Mucosa of descending colon (tissue), 3 donors: ENCODE measurements around the gene RICTOR. TPM values are rescaled to one million over a fixed set of nuclear protein-coding genes. Genes with fewer than 3 reads are reported as not detected.

Experiments used
- ATAC-seq: fragments of 200-7000 bp; cut with Tn5 transposase; one replicate; pipeline ENCODE4 v1.9.1; 2020; ENCODE audit warnings: mild to moderate bottlenecking, moderate library complexity
- DNase-seq, 3 donors: peaks; one replicate each; pipeline ENCODE4 v3.0.0-alpha.2; 2020
- H3K36me3 ChIP-seq: fragments of 200-600 bp; one replicate; pipeline ENCODE4 v1.8.0; 2021; ENCODE audit warnings: low read depth, mild to moderate bottlenecking
- H3K4me1 ChIP-seq: fragments of 200-600 bp; one replicate; pipeline ENCODE4 v1.8.0; 2021; ENCODE audit warnings: low read depth, mild to moderate bottlenecking
- H3K4me3 ChIP-seq: fragments of 200-600 bp; one replicate; pipeline ENCODE4 v1.8.0; 2021; ENCODE audit warnings: mild to moderate bottlenecking
- H3K9me3 ChIP-seq: fragments of 200-600 bp; one replicate; pipeline ENCODE4 v1.8.0; 2021; ENCODE audit warnings: mild to moderate bottlenecking
- intact Hi-C, 2 donors: fragments of 100-400 bp; cut with DNase I in 1 of 2; cut with micrococcal nuclease in 1 of 2; formaldehyde crosslinking; loops; one replicate each; pipeline versions ENCODE4 v1.11.0 to v1.11.1; 2022; cut with DNase I, micrococcal nuclease
- total RNA-seq, 3 donors: library from RNA; stranded (reverse); fragmentation: NEBNext Ultra II Directional in 2 of 3; extraction: Animal tissue kit (Norgen Biotek cat#: 25700) in 2 of 3; gene quantifications; one replicate each; pipeline versions ENCODE4 v1.2.1 to v1.2.4, GENCODE V29; 2021 to 2023
- TF ChIP-seq, protein P1 (sequence below): fragments of 200-600 bp; IDR thresholded peaks from one replicate; pipeline ENCODE4 v1.8.0; 2022; ENCODE audit warnings: antibody characterized with exemption, mild to moderate bottlenecking
- donor health status: DM: no; HTN: no; CAD: no; lungs with moderate emphysema.
- donor health status: DM: no; HTN: no; CAD: no.
- donor health status: DM: no; HTN: yes; CAD: no.

RICTOR gene
- total RNA-seq, 3 donors from 2014 or later, result 24.3 to 41.9 (median 36.5) TPM

DNA sequence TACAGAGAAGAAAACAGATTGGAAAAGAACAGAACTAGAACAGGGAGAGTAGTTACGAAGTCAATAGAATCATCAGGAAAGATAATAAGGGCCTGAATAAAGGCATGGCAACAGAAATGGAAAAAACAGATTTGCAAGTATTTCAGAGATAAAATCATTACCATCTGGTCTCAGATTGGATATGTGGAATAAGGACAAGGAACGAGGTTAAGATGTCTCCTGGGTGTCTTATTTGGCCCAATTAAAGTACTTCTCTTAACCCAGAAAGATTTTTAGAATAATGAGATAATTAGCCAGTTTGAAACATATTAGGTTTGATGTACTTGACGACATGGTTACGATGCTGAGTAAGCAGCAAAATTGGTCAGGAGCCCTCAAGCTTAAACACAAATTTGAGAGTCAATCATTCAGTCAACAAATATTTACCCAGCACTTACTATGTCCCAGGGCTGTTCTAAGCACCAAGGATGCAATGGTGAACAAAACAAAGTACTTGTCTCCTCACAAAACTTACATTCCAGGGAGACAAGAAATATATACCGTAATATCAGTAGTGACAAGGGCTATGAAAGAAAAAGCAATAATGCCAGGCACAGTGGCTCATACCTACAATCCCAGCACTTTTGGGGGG is 18.3 kb downstream of the RICTOR start:
- TF ChIP-seq, protein P1, sequence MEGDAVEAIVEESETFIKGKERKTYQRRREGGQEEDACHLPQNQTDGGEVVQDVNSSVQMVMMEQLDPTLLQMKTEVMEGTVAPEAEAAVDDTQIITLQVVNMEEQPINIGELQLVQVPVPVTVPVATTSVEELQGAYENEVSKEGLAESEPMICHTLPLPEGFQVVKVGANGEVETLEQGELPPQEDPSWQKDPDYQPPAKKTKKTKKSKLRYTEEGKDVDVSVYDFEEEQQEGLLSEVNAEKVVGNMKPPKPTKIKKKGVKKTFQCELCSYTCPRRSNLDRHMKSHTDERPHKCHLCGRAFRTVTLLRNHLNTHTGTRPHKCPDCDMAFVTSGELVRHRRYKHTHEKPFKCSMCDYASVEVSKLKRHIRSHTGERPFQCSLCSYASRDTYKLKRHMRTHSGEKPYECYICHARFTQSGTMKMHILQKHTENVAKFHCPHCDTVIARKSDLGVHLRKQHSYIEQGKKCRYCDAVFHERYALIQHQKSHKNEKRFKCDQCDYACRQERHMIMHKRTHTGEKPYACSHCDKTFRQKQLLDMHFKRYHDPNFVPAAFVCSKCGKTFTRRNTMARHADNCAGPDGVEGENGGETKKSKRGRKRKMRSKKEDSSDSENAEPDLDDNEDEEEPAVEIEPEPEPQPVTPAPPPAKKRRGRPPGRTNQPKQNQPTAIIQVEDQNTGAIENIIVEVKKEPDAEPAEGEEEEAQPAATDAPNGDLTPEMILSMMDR, result no peak
- Histone ChIP-seq H3K4me3 (no peak overlapping the region), H3K4me1 (no peaks in the 10 kb centered on the region), H3K36me3 (no peaks in the 10 kb centered on the region), H3K9me3 (no peaks in the 10 kb centered on the region)
- intact Hi-C loops, result no loop called here
- DNase-seq, result no peak
- no peak for ATAC-seq

DNA sequence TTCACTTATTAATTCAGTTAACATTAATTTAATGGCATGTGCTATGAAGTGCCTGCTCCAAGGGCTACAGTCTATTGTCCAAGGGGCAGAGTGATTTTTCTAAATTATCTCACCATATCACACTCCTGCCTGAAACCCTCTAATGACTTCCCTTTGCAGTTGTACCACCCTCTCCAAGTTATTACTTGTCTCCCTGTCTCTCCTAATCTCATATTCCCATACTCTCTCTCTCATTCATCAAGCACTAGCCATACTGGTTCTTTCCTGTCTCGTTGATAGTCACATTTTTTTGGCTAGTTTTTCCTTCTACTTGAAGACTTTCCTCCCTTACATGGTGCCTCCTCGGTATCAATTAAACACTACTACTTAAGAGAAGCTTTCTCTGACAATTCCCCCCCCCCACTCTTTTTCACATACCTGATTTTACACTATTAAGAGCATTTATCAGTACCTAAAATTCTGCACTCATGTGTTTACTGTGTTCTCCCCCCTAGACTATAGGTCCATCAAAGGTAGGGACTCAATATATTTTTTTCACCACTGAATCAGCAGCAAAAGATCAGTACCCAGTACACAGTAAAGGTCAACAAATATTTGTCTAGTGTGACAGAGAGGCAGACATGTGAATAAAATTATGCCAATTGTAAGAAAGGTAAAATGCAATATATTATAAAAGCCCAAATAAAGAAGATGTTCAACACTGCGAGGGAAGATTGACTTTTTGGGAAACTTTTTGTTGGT is 19.0 kb downstream of the RICTOR start:
- ATAC-seq, result no peak
- no peaks in the 10 kb centered on the region for H3K4me1 ChIP-seq
- TF ChIP-seq, protein P1, result no peak

GRCh38 chr5:39053189-39053588 is 21.0 kb downstream of the RICTOR start:
- TF ChIP-seq, protein P1, result no peak
- no peak for ATAC-seq

More for the DNA sequence above, 19.0 kb downstream of the RICTOR start:
- no peaks in the 10 kb centered on the region for H3K36me3 ChIP-seq
- H3K9me3 ChIP-seq, result no peaks in the 10 kb centered on the region
- no peak for DNase-seq
- no peak overlapping the region for H3K4me3 ChIP-seq
- intact Hi-C loops, result no loop called here

GRCh38 chr5:39052141-39052540 is 22.1 kb downstream of the RICTOR start:
- TF ChIP-seq, protein P1, result no peak
- no peak for DNase-seq
- no peaks in the 10 kb centered on the region for H3K9me3 ChIP-seq
- H3K36me3 ChIP-seq, result no peaks in the 10 kb centered on the region
- ATAC-seq, result no peak
- H3K4me1 ChIP-seq, result no peaks in the 10 kb centered on the region
- intact Hi-C loops, result no loop called here
- no peak overlapping the region for H3K4me3 ChIP-seq

More at GRCh38 chr5:39053189-39053588, 21.0 kb downstream of the RICTOR start:
- DNase-seq, result no peak
- Histone ChIP-seq H3K36me3 (no peaks in the 10 kb centered on the region), H3K4me3 (no peak overlapping the region), H3K4me1 (no peaks in the 10 kb centered on the region), H3K9me3 (no peaks in the 10 kb centered on the region)
- intact Hi-C loops, result no loop called here

DNA sequence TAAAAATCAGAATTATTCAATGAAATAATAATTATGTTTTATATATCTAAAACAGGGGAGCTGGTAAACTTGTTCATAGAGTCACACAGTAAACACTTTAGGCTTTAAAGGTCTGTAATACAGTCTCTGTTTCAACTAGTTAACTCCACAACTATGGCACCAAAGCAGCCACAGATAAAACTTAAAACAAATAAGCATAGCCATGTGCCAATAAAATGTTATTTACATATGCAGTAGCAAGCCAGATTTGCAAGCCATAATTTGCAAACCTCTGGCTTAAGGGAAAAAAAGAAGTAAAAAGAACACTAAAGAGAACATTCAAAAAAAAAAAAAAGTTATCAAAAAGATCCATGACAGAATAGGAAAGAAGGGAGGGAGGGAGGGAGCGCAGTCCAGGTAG is 24.9 kb downstream of the RICTOR start:
- DNase-seq (no peak), ATAC-seq (no peak)
- H3K36me3 ChIP-seq, result no peaks in the 10 kb centered on the region
- H3K9me3 ChIP-seq, result no peaks in the 10 kb centered on the region
- TF ChIP-seq, protein P1, result no peak
- H3K4me3 ChIP-seq, result no peak overlapping the region
- intact Hi-C loops, result no loop called here
- H3K4me1 ChIP-seq, result no peaks in the 10 kb centered on the region
